Suprapubic skin (tissue), 4 donors: ENCODE measurements around the gene HIGD2A. TPM values are rescaled to one million over a fixed set of nuclear protein-coding genes. Genes with fewer than 3 reads are reported as not detected.

Source experiments
- DNase-seq, 2 donors: peaks; one replicate each; pipeline ENCODE4 v3.0.0-alpha.2; 2019; ENCODE audit warnings: low spot score in 2 of 2
- H3K27ac ChIP-seq: fragments of 200-600 bp; sonication (generic); one replicate; pipeline ENCODE4 v1.5.1; 2019
- H3K27me3 ChIP-seq: fragments of 200-600 bp; sonication (generic); one replicate; pipeline ENCODE4 v1.5.1; 2019
- H3K36me3 ChIP-seq: fragments of 200-600 bp; sonication (generic); one replicate; pipeline ENCODE4 v1.5.1; 2019
- H3K4me1 ChIP-seq: fragments of 200-600 bp; sonication (generic); one replicate; pipeline ENCODE4 v1.5.1; 2019
- H3K4me3 ChIP-seq: fragments of 200-600 bp; sonication (generic); one replicate; pipeline ENCODE4 v1.5.1; 2019; ENCODE audit warnings: mild to moderate bottlenecking
- H3K9me3 ChIP-seq: fragments of 200-600 bp; sonication (generic); one replicate; pipeline ENCODE4 v1.5.1; 2019
- CTCF ChIP-seq, 2 donors: fragments of 200-600 bp in 1 of 2; fragments of 450-650 bp in 1 of 2; sonication (generic) in 1 of 2; IDR thresholded peaks; one replicate each; pipeline ENCODE4 v1.5.1; 2016 to 2019; ENCODE audit warnings: antibody characterized with exemption in 2 of 2, mild to moderate bottlenecking in 1 of 2, moderate library complexity in 1 of 2
- EP300 ChIP-seq: sonication (generic); formaldehyde crosslinking; IDR thresholded peaks from one replicate; pipeline ENCODE4 v1.6.1; 2017; ENCODE audit warnings: antibody characterized with exemption
- POLR2A ChIP-seq, 2 donors: fragments of 450-650 bp; IDR thresholded peaks; one replicate each; pipeline ENCODE4 v1.6.1; 2017; ENCODE audit warnings: antibody characterized with exemption in 2 of 2, mild to moderate bottlenecking in 2 of 2, moderate library complexity in 2 of 2
- POLR2AphosphoS5 ChIP-seq, 3 donors: sonication (generic); formaldehyde crosslinking; IDR thresholded peaks; one replicate each; pipeline ENCODE4 v1.6.1; 2017; ENCODE audit warnings: antibody characterized with exemption in 3 of 3
- whole genome bisulfite sequencing: methylation state at CpG from one replicate; pipeline ENCODE4 v1.1.5; 2018; 5-methylcytosine and 5-hydroxymethylcytosine counted together
- total RNA-seq, 4 donors: library from RNA; depleted of rRNA; stranded (reverse); fragments of >200 nt; gene quantifications; one replicate each; pipeline ENCODE4 v1.1.0, GENCODE V29; 2016

Gene HIGD2A
- total RNA-seq, 4 donors from 2014 or later = 119 to 173 (median 161) TPM

- WGBS = 65% methylated on average over 4 of the region's 5 CpGs
- peak overlapping the region; percentile 0 for H3K4me3 ChIP-seq
These were observed 22.1 kb downstream of the HIGD2A start for GRCh38 chr5:176410486-176411180.

GRCh38 chr5:176412517-176413254, 24.1 kb downstream of the HIGD2A start:
- peak in 1 of 2 donors; percentile 65 for DNase-seq
- H3K27ac ChIP-seq = peak overlapping the region; percentile 98
- H3K36me3 ChIP-seq = peaks cover 22% of the 10 kb centered on the region
- 53% methylated on average over 10 of the region's 10 CpGs for WGBS
- no peaks in the 10 kb centered on the region for H3K27me3 ChIP-seq
- no peak for TF ChIP-seq CTCF (IDR thresholded peaks at IDR 0.05)
- TF ChIP-seq POLR2AphosphoS5 (IDR thresholded peaks at IDR 0.05) = no peak
- TF ChIP-seq EP300 = no peak
- TF ChIP-seq POLR2A (IDR thresholded peaks at IDR 0.05) = no peak
- peak overlapping the region; percentile 96 for H3K4me3 ChIP-seq
- peaks cover 81% of the 10 kb centered on the region for H3K4me1 ChIP-seq
- H3K9me3 ChIP-seq = no peaks in the 10 kb centered on the region

More at GRCh38 chr5:176410486-176411180, 22.1 kb downstream of the HIGD2A start:
- no peaks in the 10 kb centered on the region for H3K27me3 ChIP-seq
- H3K27ac ChIP-seq = peak overlapping the region; percentile 98
- DNase-seq = peak in 1 of 2 donors; percentile 70
- peaks cover 93% of the 10 kb centered on the region for H3K4me1 ChIP-seq
- TF ChIP-seq POLR2A (IDR thresholded peaks at IDR 0.05) (no peak), CTCF (IDR thresholded peaks at IDR 0.05) (peak in 1 of 2 donors; percentile 24)
- H3K36me3 ChIP-seq = peaks cover 35% of the 10 kb centered on the region
- no peaks in the 10 kb centered on the region for H3K9me3 ChIP-seq

- peak in 1 of 2 donors; percentile 54 for DNase-seq
- Histone ChIP-seq H3K9me3 (no peaks in the 10 kb centered on the region), H3K27ac (peak overlapping the region; percentile 98), H3K27me3 (no peaks in the 10 kb centered on the region), H3K36me3 (peaks cover 17% of the 10 kb centered on the region), H3K4me1 (peaks cover 76% of the 10 kb centered on the region), H3K4me3 (peak overlapping the region; percentile 96)
- TF ChIP-seq POLR2A (IDR thresholded peaks at IDR 0.05) = no peak
- TF ChIP-seq EP300 = no peak
- no peak for TF ChIP-seq POLR2AphosphoS5 (IDR thresholded peaks at IDR 0.05)
- TF ChIP-seq CTCF (IDR thresholded peaks at IDR 0.05) = no peak
- 29% methylated on average over 2 of the region's 2 CpGs for WGBS
These were observed 24.7 kb downstream of the HIGD2A start for GRCh38 chr5:176413255-176413565.

GRCh38 chr5:176413709-176414191, 25.2 kb downstream of the HIGD2A start:
- H3K4me1 ChIP-seq = peaks cover 71% of the 10 kb centered on the region
- peak in 1 of 2 donors; percentile 71 for DNase-seq
- peak overlapping the region; percentile 96 for H3K4me3 ChIP-seq
- H3K9me3 ChIP-seq = no peaks in the 10 kb centered on the region
- no peaks in the 10 kb centered on the region for H3K27me3 ChIP-seq
- peak overlapping the region; percentile 98 for H3K27ac ChIP-seq
- WGBS = 59% methylated on average over 7 of the region's 7 CpGs
- TF ChIP-seq POLR2A (IDR thresholded peaks at IDR 0.05) = no peak
- TF ChIP-seq EP300 = no peak
- TF ChIP-seq CTCF (IDR thresholded peaks at IDR 0.05) = no peak
- no peak for TF ChIP-seq POLR2AphosphoS5 (IDR thresholded peaks at IDR 0.05)
- peaks cover 11% of the 10 kb centered on the region for H3K36me3 ChIP-seq

- Histone ChIP-seq H3K27ac (peak overlapping the region; percentile 98), H3K9me3 (no peaks in the 10 kb centered on the region), H3K36me3 (peaks cover 5% of the 10 kb centered on the region), H3K4me1 (peaks cover 67% of the 10 kb centered on the region), H3K4me3 (peak overlapping the region; percentile 96), H3K27me3 (no peaks in the 10 kb centered on the region)
- no peak for DNase-seq
- WGBS = 48% methylated on average over 3 of the region's 3 CpGs
- TF ChIP-seq POLR2A (IDR thresholded peaks at IDR 0.05) (no peak), EP300 (no peak), POLR2AphosphoS5 (IDR thresholded peaks at IDR 0.05) (no peak), CTCF (IDR thresholded peaks at IDR 0.05) (no peak)
These were observed 26.2 kb downstream of the HIGD2A start for GRCh38 chr5:176414704-176415103.
